Prostate gland (tissue), 2 donors: ENCODE data around the gene MAP4K1.

ENCODE experiments used
- POLR2A ChIP-seq: fragments of 450-650 bp; IDR thresholded peaks from one replicate; pipeline ENCODE4 v1.6.1; 2016; ENCODE audit warnings: antibody characterized with exemption, mild to moderate bottlenecking
- TF ChIP-seq, protein P1 (sequence below), 4 experiments: fragments of 200-600 bp in 2 of 4; fragments of 450-650 bp in 2 of 4; sonication (generic) in 2 of 4; IDR thresholded peaks; 1 replicate in 3 of 4; 2 replicates in 1 of 4; pipeline ENCODE4 v1.5.1; 2016 to 2019; ENCODE audit warnings: antibody characterized with exemption in 4 of 4, mild to moderate bottlenecking in 2 of 4, moderate library complexity in 2 of 4

- TF ChIP-seq, protein P1, sequence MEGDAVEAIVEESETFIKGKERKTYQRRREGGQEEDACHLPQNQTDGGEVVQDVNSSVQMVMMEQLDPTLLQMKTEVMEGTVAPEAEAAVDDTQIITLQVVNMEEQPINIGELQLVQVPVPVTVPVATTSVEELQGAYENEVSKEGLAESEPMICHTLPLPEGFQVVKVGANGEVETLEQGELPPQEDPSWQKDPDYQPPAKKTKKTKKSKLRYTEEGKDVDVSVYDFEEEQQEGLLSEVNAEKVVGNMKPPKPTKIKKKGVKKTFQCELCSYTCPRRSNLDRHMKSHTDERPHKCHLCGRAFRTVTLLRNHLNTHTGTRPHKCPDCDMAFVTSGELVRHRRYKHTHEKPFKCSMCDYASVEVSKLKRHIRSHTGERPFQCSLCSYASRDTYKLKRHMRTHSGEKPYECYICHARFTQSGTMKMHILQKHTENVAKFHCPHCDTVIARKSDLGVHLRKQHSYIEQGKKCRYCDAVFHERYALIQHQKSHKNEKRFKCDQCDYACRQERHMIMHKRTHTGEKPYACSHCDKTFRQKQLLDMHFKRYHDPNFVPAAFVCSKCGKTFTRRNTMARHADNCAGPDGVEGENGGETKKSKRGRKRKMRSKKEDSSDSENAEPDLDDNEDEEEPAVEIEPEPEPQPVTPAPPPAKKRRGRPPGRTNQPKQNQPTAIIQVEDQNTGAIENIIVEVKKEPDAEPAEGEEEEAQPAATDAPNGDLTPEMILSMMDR (IDR thresholded peaks at IDR 0.05), result no peak
- no peak for TF ChIP-seq POLR2A
Measured at GRCh38 chr19:38663156-38663651, 45.5 kb upstream of the MAP4K1 start.
